Activated CD8-positive, alpha-beta T cell treated with anti-CD3 and anti-CD28 coated beads for 36 hours (primary cell): ENCODE measurements around the gene ASB2. TPM values are rescaled to one million over a fixed set of nuclear protein-coding genes. Genes with fewer than 3 reads are reported as not detected.

ENCODE experiments used
- ATAC-seq: fragments of 200-7000 bp; cut with Tn5 transposase; one replicate; pipeline ENCODE4 v1.10.0; 2021; ENCODE audit warnings: mild to moderate bottlenecking, moderate library complexity
- CTCF ChIA-PET: fragments of 350-600 bp; sonication (Branson Sonifier 250); formaldehyde crosslinking; loops from one replicate; lab custom pipeline; 2021; ENCODE audit warnings: antibody characterized with exemption; lab: Charles Lee
- POLR2A ChIA-PET: fragments of 350-600 bp; sonication (Branson Sonifier 250); formaldehyde crosslinking; loops from one replicate; lab custom pipeline; 2021; ENCODE audit warnings: antibody characterized with exemption; lab: Charles Lee
- DNase-seq: peaks from one replicate; pipeline ENCODE4 v3.0.0-alpha.2; 2020
- H3K27ac Mint-ChIP-seq: one replicate; pipeline ENCODE4 v1.8.0; 2021; ENCODE audit warnings: mild to moderate bottlenecking, mixed read lengths
- H3K27me3 Mint-ChIP-seq: one replicate; pipeline ENCODE4 v1.8.0; 2021; ENCODE audit warnings: mixed read lengths
- H3K36me3 Mint-ChIP-seq: one replicate; pipeline ENCODE4 v1.8.0; 2021; ENCODE audit warnings: low read depth, mixed read lengths
- H3K4me1 Mint-ChIP-seq: one replicate; pipeline ENCODE4 v1.8.0; 2021; ENCODE audit warnings: low read depth, mixed read lengths
- H3K4me3 Mint-ChIP-seq: one replicate; pipeline ENCODE4 v1.8.0; 2021; ENCODE audit warnings: mild to moderate bottlenecking, moderate library complexity, mixed read lengths
- H3K9me3 Mint-ChIP-seq: one replicate; pipeline ENCODE4 v1.8.0; 2021; ENCODE audit warnings: mixed read lengths
- CTCF ChIP-seq: fragments of 200-600 bp; IDR thresholded peaks from one replicate; pipeline ENCODE4 v1.8.0; 2022; ENCODE audit warnings: antibody characterized with exemption, mild to moderate bottlenecking
- intact Hi-C: fragments of 100-400 bp; cut with micrococcal nuclease; formaldehyde crosslinking; loops from one replicate; pipeline ENCODE4 v1.10.0; 2022
- total RNA-seq, 2 experiments: library from RNA; stranded (reverse); gene quantifications; one replicate each; pipeline ENCODE4 v1.2.3, GENCODE V29; 2021

ASB2 gene
- total RNA-seq, 2 experiments from 2014 or later, result 11.7 to 12.7 TPM

- DNase-seq (no peak), ATAC-seq (no peak)
- Mint-ChIP-seq H3K27ac (no peak overlapping the region), H3K4me1 (no peaks in the 10 kb centered on the region), H3K36me3 (no peaks in the 10 kb centered on the region), H3K27me3 (no peaks in the 10 kb centered on the region), H3K4me3 (no peak overlapping the region), H3K9me3 (peaks cover 3% of the 10 kb centered on the region)
- POLR2A ChIA-PET, result interaction anchor here (0.6 kb wide), 1 partner anchor 156 kb away, joined by 3 read pairs; no protein-coding TSS in a partner anchor
- CTCF ChIA-PET, result interaction anchor here (0.9 to 2.3 kb wide), 4 partner anchors 12 to 47 kb away, joined by 3 to 9 read pairs (median 6); no protein-coding TSS in a partner anchor
- intact Hi-C loops, result no loop called here
- no peak for TF ChIP-seq CTCF
These were observed 52.7 kb downstream of the ASB2 start for GRCh38 chr14:93923626-93924025.

- peaks cover 2% of the 10 kb centered on the region for H3K27me3 Mint-ChIP-seq
- H3K36me3 Mint-ChIP-seq, result no peaks in the 10 kb centered on the region
- DNase-seq, result no peak
- H3K4me3 Mint-ChIP-seq, result no peak overlapping the region
- H3K4me1 Mint-ChIP-seq, result no peaks in the 10 kb centered on the region
- ChIA-PET POLR2A (no interaction called here), CTCF (no interaction called here)
- H3K27ac Mint-ChIP-seq, result no peak overlapping the region
- TF ChIP-seq CTCF, result no peak
- ATAC-seq, result no peak
- peaks cover 3% of the 10 kb centered on the region for H3K9me3 Mint-ChIP-seq
- intact Hi-C loops, result no loop called here
These were observed 55.2 kb downstream of the ASB2 start for GRCh38 chr14:93921001-93921806.

GRCh38 chr14:93917141-93917540 is 59.2 kb downstream of the ASB2 start:
- Mint-ChIP-seq H3K27ac (no peak overlapping the region), H3K9me3 (peaks cover 7% of the 10 kb centered on the region), H3K4me1 (peaks cover 3% of the 10 kb centered on the region), H3K4me3 (no peak overlapping the region), H3K27me3 (peaks cover 2% of the 10 kb centered on the region), H3K36me3 (no peaks in the 10 kb centered on the region)
- DNase-seq (no peak), ATAC-seq (no peak)
- POLR2A ChIA-PET, result no interaction called here
- TF ChIP-seq CTCF, result no peak
- intact Hi-C loops, result no loop called here
- CTCF ChIA-PET, result no interaction called here

- DNase-seq (no peak), ATAC-seq (no peak)
- Mint-ChIP-seq H3K4me1 (peaks cover 3% of the 10 kb centered on the region), H3K27me3 (peaks cover 2% of the 10 kb centered on the region), H3K36me3 (no peaks in the 10 kb centered on the region), H3K9me3 (peaks cover 7% of the 10 kb centered on the region), H3K4me3 (no peak overlapping the region), H3K27ac (no peak overlapping the region)
- ChIA-PET POLR2A (no interaction called here), CTCF (no interaction called here)
- TF ChIP-seq CTCF, result no peak
- intact Hi-C loops, result no loop called here
These were observed 59.9 kb downstream of the ASB2 start for GRCh38 chr14:93916498-93916897.

GRCh38 chr14:93915800-93916199 is 60.6 kb downstream of the ASB2 start:
- intact Hi-C loops, result no loop called here
- no peak for ATAC-seq
- peaks cover 3% of the 10 kb centered on the region for H3K4me1 Mint-ChIP-seq
- H3K36me3 Mint-ChIP-seq, result no peaks in the 10 kb centered on the region
- H3K27me3 Mint-ChIP-seq, result peaks cover 2% of the 10 kb centered on the region
- POLR2A ChIA-PET, result no interaction called here
- H3K9me3 Mint-ChIP-seq, result peaks cover 7% of the 10 kb centered on the region
- H3K4me3 Mint-ChIP-seq, result no peak overlapping the region
- CTCF ChIA-PET, result no interaction called here
- H3K27ac Mint-ChIP-seq, result no peak overlapping the region
- no peak for TF ChIP-seq CTCF
- DNase-seq, result no peak
